Measurements from ENCODE around the gene MCF2L2.
A peak's percentile ranks its signal among the peaks of the same experiment; 100 is the strongest.
"Not testable (repeated sequence)": the region's sequence is repeated elsewhere in the genome, so short reads cannot be mapped to it uniquely, and the experiment has no call there.

Gene MCF2L2

GRCh38 chr3:183203670-183204069 is 224.7 kb downstream of the MCF2L2 start:
- no peak for DNase-seq (ENCODE audit: low spot score)

GRCh38 chr3:183202004-183202722 is 226.3 kb downstream of the MCF2L2 start:
- no peak for DNase-seq (ENCODE audit: low spot score)

GRCh38 chr3:183198939-183199338 is 229.5 kb downstream of the MCF2L2 start:
- no peak for DNase-seq (ENCODE audit: low spot score)

GRCh38 chr3:183197734-183198133 is 230.7 kb downstream of the MCF2L2 start:
- no peak for DNase-seq (ENCODE audit: low spot score)

GRCh38 chr3:183195266-183195665 is 233.2 kb downstream of the MCF2L2 start:
- DNase-seq (ENCODE audit: low spot score) = no peak

- DNase-seq (ENCODE audit: low spot score) = no peak
These were observed 234.4 kb downstream of the MCF2L2 start for GRCh38 chr3:183193762-183194689.

- DNase-seq (ENCODE audit: low spot score) = no peak
These were observed 235.6 kb downstream of the MCF2L2 start for GRCh38 chr3:183192650-183193300.

- DNase-seq (ENCODE audit: low spot score) = no peak
These were observed 238.8 kb downstream of the MCF2L2 start for GRCh38 chr3:183189641-183190040.

GRCh38 chr3:183188895-183189462 is 239.4 kb downstream of the MCF2L2 start:
- DNase-seq (ENCODE audit: low spot score) = no peak

GRCh38 chr3:183185696-183186095 is 242.7 kb downstream of the MCF2L2 start:
- DNase-seq (ENCODE audit: low spot score) = no peak

- DNase-seq (ENCODE audit: low spot score) = no peak
These were observed 245.4 kb downstream of the MCF2L2 start for GRCh38 chr3:183182732-183183610.

GRCh38 chr3:183182073-183182472 is 246.3 kb downstream of the MCF2L2 start:
- DNase-seq (ENCODE audit: low spot score) = no peak

- no peak for DNase-seq (ENCODE audit: low spot score)
These were observed 246.8 kb downstream of the MCF2L2 start for GRCh38 chr3:183181606-183182005.

- DNase-seq (ENCODE audit: low spot score) = no peak
These were observed 247.6 kb downstream of the MCF2L2 start for GRCh38 chr3:183180784-183181295.

- peak; percentile 12 for DNase-seq (ENCODE audit: low spot score)
These were observed 248.2 kb downstream of the MCF2L2 start for GRCh38 chr3:183180110-183180783.

- DNase-seq (ENCODE audit: low spot score) = not testable (repeated sequence)
These were observed 248.9 kb downstream of the MCF2L2 start for GRCh38 chr3:183179550-183179908.

GRCh38 chr3:183178833-183179549 is 249.4 kb downstream of the MCF2L2 start:
- peak; percentile 16 for DNase-seq (ENCODE audit: low spot score)

- DNase-seq (ENCODE audit: low spot score) = no peak
These were observed 249.9 kb downstream of the MCF2L2 start for GRCh38 chr3:183178512-183178832.

GRCh38 chr3:183172051-183172639 is 256.3 kb downstream of the MCF2L2 start:
- no peak for DNase-seq (ENCODE audit: low spot score)

GRCh38 chr3:183167975-183168374 is 260.4 kb downstream of the MCF2L2 start:
- DNase-seq (ENCODE audit: low spot score) = not testable (repeated sequence)
